ENCODE results near the gene CRIM1. TPM values are rescaled to one million over a fixed set of nuclear protein-coding genes. Genes with fewer than 3 reads are reported as not detected.

CRIM1 gene
- total RNA-seq, 1 donor from 2014 or later = 103 TPM

- DNase-seq (ENCODE audit: low read depth) = no peak
- Histone ChIP-seq H3K27me3 (ENCODE audit: control insufficient read depth, insufficient read depth, low read length) (no peaks in the 10 kb centered on the region), H3K4me3 (ENCODE audit: low read depth, low read length) (no peak overlapping the region), H3K36me3 (ENCODE audit: control insufficient read depth, insufficient read depth, low read length) (peaks cover 4% of the 10 kb centered on the region)
- no peak for TF ChIP-seq CTCF (IDR thresholded peaks at IDR 0.05; ENCODE audit: insufficient read depth, low read length, poor library complexity, severe bottlenecking)
Measured at GRCh38 chr2:36444216-36444936, 88.8 kb downstream of the CRIM1 start.

- no peak overlapping the region for H3K4me3 ChIP-seq (ENCODE audit: low read depth, low read length)
- H3K36me3 ChIP-seq (ENCODE audit: control insufficient read depth, insufficient read depth, low read length) = peaks cover 3% of the 10 kb centered on the region
- no peak for DNase-seq (ENCODE audit: low read depth)
- TF ChIP-seq CTCF (IDR thresholded peaks at IDR 0.05; ENCODE audit: insufficient read depth, low read length, poor library complexity, severe bottlenecking) = no peak
- H3K27me3 ChIP-seq (ENCODE audit: control insufficient read depth, insufficient read depth, low read length) = no peaks in the 10 kb centered on the region
Measured at GRCh38 chr2:36445185-36445866, 89.7 kb downstream of the CRIM1 start.

GRCh38 chr2:36446294-36446693 is 90.7 kb downstream of the CRIM1 start:
- H3K36me3 ChIP-seq (ENCODE audit: control insufficient read depth, insufficient read depth, low read length) = peaks cover 3% of the 10 kb centered on the region

GRCh38 chr2:36449213-36449612 is 93.6 kb downstream of the CRIM1 start:
- Histone ChIP-seq H3K27me3 (ENCODE audit: control insufficient read depth, insufficient read depth, low read length) (no peaks in the 10 kb centered on the region), H3K36me3 (ENCODE audit: control insufficient read depth, insufficient read depth, low read length) (no peaks in the 10 kb centered on the region), H3K4me3 (ENCODE audit: low read depth, low read length) (no peak overlapping the region)
- no peak for DNase-seq (ENCODE audit: low read depth)
- no peak for TF ChIP-seq CTCF (IDR thresholded peaks at IDR 0.05; ENCODE audit: insufficient read depth, low read length, poor library complexity, severe bottlenecking)

More at GRCh38 chr2:36446294-36446693, 90.7 kb downstream of the CRIM1 start:
- no peaks in the 10 kb centered on the region for H3K27me3 ChIP-seq (ENCODE audit: control insufficient read depth, insufficient read depth, low read length)
- no peak for DNase-seq (ENCODE audit: low read depth)
- no peak for TF ChIP-seq CTCF (IDR thresholded peaks at IDR 0.05; ENCODE audit: insufficient read depth, low read length, poor library complexity, severe bottlenecking)
- H3K4me3 ChIP-seq (ENCODE audit: low read depth, low read length) = no peak overlapping the region

- no peak for DNase-seq (ENCODE audit: low read depth)
- TF ChIP-seq CTCF (IDR thresholded peaks at IDR 0.05; ENCODE audit: insufficient read depth, low read length, poor library complexity, severe bottlenecking) = no peak
- H3K27me3 ChIP-seq (ENCODE audit: control insufficient read depth, insufficient read depth, low read length) = no peaks in the 10 kb centered on the region
- no peaks in the 10 kb centered on the region for H3K36me3 ChIP-seq (ENCODE audit: control insufficient read depth, insufficient read depth, low read length)
- H3K4me3 ChIP-seq (ENCODE audit: low read depth, low read length) = no peak overlapping the region
Measured at GRCh38 chr2:36449943-36450392, 94.4 kb downstream of the CRIM1 start.
